ENCODE measurements around the gene HDGFL3. TPM values are rescaled to one million over a fixed set of nuclear protein-coding genes. Genes with fewer than 3 reads are reported as not detected.
"Not testable (repeated sequence)": the region's sequence is repeated elsewhere in the genome, so short reads cannot be mapped to it uniquely, and the experiment has no call there.

The HDGFL3 gene
- total RNA-seq, 4 donors from 2014 or later = 4.0 to 23.1 (median 14.2) TPM

DNA sequence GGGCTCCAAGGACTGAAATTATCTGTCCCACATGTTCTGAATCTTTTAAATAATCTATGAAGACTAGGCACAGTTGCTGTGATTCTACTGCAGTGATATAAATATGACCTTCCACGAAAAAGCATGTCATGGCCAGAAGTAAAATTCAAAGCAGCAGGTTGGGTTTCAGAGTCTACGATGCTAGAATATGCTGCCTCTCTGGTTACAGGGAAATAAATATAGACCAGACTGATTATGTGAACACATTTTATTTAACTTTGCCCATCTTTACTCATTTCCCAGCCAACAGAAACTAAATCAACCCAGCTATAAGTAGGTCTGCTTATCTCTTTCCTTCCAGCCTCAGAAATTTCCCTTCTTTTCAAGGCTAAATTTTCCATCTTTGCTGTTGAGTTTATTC, 120.0 kb downstream of the HDGFL3 start:
- no peak for TF ChIP-seq POLR2A (IDR thresholded peaks at IDR 0.05)
- TF ChIP-seq, protein P1, sequence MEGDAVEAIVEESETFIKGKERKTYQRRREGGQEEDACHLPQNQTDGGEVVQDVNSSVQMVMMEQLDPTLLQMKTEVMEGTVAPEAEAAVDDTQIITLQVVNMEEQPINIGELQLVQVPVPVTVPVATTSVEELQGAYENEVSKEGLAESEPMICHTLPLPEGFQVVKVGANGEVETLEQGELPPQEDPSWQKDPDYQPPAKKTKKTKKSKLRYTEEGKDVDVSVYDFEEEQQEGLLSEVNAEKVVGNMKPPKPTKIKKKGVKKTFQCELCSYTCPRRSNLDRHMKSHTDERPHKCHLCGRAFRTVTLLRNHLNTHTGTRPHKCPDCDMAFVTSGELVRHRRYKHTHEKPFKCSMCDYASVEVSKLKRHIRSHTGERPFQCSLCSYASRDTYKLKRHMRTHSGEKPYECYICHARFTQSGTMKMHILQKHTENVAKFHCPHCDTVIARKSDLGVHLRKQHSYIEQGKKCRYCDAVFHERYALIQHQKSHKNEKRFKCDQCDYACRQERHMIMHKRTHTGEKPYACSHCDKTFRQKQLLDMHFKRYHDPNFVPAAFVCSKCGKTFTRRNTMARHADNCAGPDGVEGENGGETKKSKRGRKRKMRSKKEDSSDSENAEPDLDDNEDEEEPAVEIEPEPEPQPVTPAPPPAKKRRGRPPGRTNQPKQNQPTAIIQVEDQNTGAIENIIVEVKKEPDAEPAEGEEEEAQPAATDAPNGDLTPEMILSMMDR (IDR thresholded peaks at IDR 0.05) = no peak
- H3K4me3 ChIP-seq = no peak overlapping the region
- H3K4me1 ChIP-seq = no peaks in the 10 kb centered on the region
- H3K27me3 ChIP-seq = no peaks in the 10 kb centered on the region
- no peaks in the 10 kb centered on the region for H3K36me3 ChIP-seq
- H3K9me3 ChIP-seq = no peaks in the 10 kb centered on the region
- DNase-seq = no peak
- no peak overlapping the region for H3K27ac ChIP-seq

DNA sequence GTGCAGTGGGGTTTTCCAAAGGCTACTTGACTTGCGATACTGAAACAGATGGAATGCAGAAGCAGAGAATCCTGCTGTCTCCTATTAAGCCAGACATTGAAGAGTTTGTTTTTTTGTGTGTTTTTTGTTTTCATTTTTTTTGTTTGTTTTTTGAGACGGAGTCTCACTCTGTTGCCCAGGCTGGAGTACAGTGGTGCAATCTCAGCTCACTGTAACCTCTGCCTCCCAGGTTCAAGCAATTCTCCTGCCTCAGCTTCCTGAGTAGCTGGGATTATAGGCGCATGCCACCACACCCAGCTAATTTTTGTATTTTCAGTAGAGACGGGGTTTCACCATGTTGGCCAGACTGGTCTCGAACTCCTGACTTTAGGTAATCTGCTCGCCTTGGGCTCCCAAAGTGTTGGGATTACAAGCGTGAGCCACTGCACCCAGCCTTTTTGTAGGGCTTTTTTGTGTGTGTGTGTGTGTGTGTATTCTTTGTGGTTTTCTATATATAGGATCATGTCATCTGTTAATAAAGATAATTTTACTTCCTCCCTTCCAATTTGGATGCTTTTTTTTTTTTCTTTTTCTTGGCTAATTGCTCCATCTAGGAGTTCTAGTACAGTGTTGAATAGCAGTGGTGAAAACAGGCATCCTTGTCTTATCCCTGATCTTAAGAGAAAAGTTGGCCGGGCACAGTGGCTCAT, 121.6 kb downstream of the HDGFL3 start:
- not testable (repeated sequence) for H3K4me1 ChIP-seq, H3K4me3 ChIP-seq, H3K27ac ChIP-seq, H3K9me3 ChIP-seq, H3K27me3 ChIP-seq, DNase-seq, H3K36me3 ChIP-seq

DNA sequence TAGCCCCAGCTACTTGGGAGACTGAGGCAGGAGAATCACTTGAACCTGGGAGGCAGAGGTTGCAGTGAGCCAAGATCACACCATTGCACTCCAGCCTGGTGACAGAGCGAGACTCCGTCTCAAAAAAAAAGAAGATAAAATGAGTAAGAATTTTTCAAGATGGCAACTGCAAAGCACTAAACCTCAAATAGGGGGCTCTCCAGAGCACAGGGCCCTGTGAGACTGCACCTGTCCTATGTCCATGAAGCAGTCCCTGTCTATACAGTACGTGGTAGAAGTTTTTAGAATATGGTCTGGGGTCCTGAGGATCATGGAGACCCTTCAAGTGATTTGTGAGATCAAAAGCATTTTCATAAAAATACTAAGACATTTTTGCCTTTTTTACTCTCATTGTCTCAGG, 122.2 kb downstream of the HDGFL3 start:
- H3K36me3 ChIP-seq, H3K4me1 ChIP-seq, H3K27ac ChIP-seq, H3K27me3 ChIP-seq, H3K4me3 ChIP-seq, H3K9me3 ChIP-seq, DNase-seq: not testable (repeated sequence)

DNA sequence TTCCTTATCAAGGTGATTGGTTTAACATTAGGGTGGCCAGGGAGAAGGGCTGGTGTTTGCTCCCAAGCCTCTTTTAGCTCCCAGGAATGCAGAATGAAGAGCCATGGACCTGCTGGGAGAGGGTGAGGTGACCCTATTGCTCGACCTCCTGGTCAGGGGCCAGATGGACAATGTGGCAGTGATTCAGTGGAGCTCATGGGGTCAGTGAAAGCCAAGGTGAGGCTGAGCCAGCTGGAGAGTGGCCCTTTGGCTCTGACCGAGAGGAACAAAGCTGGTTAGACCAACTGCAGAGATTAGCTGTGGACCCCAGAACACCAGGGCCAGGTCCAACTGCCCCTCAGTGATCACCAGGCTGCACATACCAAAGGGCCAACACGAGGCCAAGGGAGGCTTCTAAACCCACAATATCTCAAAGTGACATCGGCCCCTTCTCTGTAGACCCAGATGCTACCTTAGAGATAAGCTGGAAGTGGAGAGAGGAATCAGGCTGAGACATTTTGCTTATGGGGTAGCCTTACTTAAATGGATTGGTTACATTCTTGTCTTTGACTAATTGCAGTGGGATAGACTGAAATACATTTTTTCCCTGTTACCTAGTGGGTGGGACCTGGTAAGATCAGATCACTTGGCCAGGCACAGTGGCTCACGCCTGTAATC, 124.8 kb downstream of the HDGFL3 start:
- H3K4me3 ChIP-seq = no peak overlapping the region
- no peak for DNase-seq
- no peak for TF ChIP-seq POLR2A (IDR thresholded peaks at IDR 0.05)
- TF ChIP-seq, protein P1 (IDR thresholded peaks at IDR 0.05) = no peak
- no peaks in the 10 kb centered on the region for H3K36me3 ChIP-seq
- H3K9me3 ChIP-seq = no peaks in the 10 kb centered on the region
- no peak overlapping the region for H3K27ac ChIP-seq
- H3K4me1 ChIP-seq = no peaks in the 10 kb centered on the region
- H3K27me3 ChIP-seq = no peaks in the 10 kb centered on the region

DNA sequence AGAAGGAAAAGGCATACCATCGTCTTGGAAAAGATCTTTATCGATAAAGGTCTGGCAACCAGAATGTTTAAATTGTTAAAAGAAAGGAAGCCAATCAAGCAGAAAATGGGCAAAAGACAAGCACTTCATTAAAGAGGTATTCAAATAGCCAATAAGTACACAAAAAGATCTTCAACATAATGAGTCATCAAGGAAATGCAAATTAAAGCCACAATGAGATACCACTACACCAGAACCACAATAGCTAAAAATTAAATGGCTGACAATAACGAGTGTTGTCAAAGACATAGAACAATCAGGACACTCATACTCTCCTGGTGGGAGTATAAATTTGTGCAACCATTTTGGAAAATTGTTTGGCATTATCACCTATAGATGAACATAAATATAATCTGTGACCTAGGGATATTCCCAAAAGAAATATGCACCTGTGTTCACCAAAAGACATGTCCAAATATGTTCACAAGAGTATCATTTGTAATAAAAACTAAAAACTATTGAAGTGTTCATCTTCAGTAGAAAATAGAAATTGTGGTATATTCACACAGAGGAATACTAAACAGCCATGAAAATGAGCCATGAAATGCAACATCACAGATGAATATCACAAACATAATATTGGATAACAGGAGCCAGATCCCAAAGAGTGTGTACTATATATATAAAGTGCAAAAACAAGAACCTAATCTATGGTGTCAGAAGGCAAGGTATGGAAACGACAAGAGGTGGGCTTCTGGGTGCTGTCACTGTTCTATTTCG, 126.2 kb downstream of the HDGFL3 start:
- no peak overlapping the region for H3K4me3 ChIP-seq
- H3K27me3 ChIP-seq = no peaks in the 10 kb centered on the region
- no peak overlapping the region for H3K27ac ChIP-seq
- H3K4me1 ChIP-seq = no peaks in the 10 kb centered on the region
- no peak for DNase-seq
- no peak for TF ChIP-seq POLR2A (IDR thresholded peaks at IDR 0.05)
- TF ChIP-seq, protein P1 (IDR thresholded peaks at IDR 0.05) = no peak
- H3K36me3 ChIP-seq = no peaks in the 10 kb centered on the region
- H3K9me3 ChIP-seq = no peaks in the 10 kb centered on the region

DNA sequence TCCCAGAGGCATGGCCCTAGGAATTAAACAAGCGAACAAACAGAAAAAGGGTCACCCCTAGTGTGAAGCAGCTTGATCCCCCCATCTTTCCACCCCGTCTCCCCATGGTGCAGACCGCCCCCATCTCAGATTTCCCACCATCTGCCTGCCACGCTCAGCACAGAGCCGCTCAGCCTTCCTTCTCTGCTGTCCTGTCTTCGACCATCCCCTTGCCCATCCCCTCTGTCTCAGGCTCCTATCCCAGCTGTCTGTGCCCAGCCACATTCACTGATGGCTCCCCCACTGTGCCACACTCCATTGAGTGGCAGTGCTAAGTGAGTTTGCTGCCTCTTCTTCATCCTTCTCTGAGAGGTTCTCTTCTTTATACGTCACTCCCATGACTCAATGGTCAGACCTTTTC, 128.9 kb downstream of the HDGFL3 start:
- TF ChIP-seq, protein P1 (IDR thresholded peaks at IDR 0.05) = no peak
- no peak for TF ChIP-seq POLR2A (IDR thresholded peaks at IDR 0.05)
- H3K27ac ChIP-seq = no peak overlapping the region
- no peaks in the 10 kb centered on the region for H3K36me3 ChIP-seq
- no peak for DNase-seq
- no peaks in the 10 kb centered on the region for H3K4me1 ChIP-seq
- H3K27me3 ChIP-seq = no peaks in the 10 kb centered on the region
- H3K9me3 ChIP-seq = peaks cover 0 to under 1% (median under 1%) of the 10 kb centered on the region in 4 donors
- H3K4me3 ChIP-seq = no peak overlapping the region

Other genes with a start within 250 kb of the HDGFL3 start
- gene RAMAC, start 221.6 kb downstream of the HDGFL3 start, total RNA-seq = 10 to 100 TPM in 3 of 4 donors, 1 to 10 TPM in 1; 4.5 to 13.0 (median 10.9) TPM
- gene C15orf40, start 196.2 kb downstream of the HDGFL3 start, total RNA-seq = 10 to 100 TPM; 10.7 to 33.8 (median 19.9) TPM
- gene BTBD1, start 140.6 kb downstream of the HDGFL3 start, total RNA-seq = 10 to 100 TPM; 58.7 to 74.6 (median 68.9) TPM
- 1 to 10 TPM in 2 of 4 donors, not detected in 2; 3.3 to 3.5 TPM for gene TM6SF1, start 100.2 kb downstream of the HDGFL3 start, total RNA-seq
- gene BNC1, start 76.8 kb upstream of the HDGFL3 start, total RNA-seq = not detected
- not detected for gene SH3GL3, start 239.5 kb upstream of the HDGFL3 start, total RNA-seq